ENCODE measurements around the gene DISC1.

DISC1 gene

GRCh38 chr1:231883382-231883781 lies 256.8 kb downstream of the DISC1 start:
- Histone ChIP-seq H3F3A (ENCODE audit: insufficient read depth, low read length) (no peaks in the 10 kb centered on the region), H3K9ac (ENCODE audit: low read length) (no peak overlapping the region), H3K4me2 (ENCODE audit: low read length) (no peak overlapping the region), H3K27ac (ENCODE audit: low read depth, low read length, poor library complexity, severe bottlenecking) (no peak overlapping the region), H3K9me2 (ENCODE audit: low read depth, low read length) (no peaks in the 10 kb centered on the region), H3K27me3 (ENCODE audit: insufficient read depth, low read length) (no peaks in the 10 kb centered on the region), H3K9me3 (ENCODE audit: low read length) (no peaks in the 10 kb centered on the region), H3K36me3 (ENCODE audit: insufficient read depth, low read length) (no peaks in the 10 kb centered on the region), H2AFZ (ENCODE audit: low read length) (no peak overlapping the region), H3K4me3 (ENCODE audit: low read depth, low read length, poor library complexity, severe bottlenecking) (no peak overlapping the region), H4K20me1 (ENCODE audit: insufficient read depth, low read length) (no peaks in the 10 kb centered on the region), H3K4me1 (ENCODE audit: insufficient read depth, low read length, severe bottlenecking) (no peaks in the 10 kb centered on the region), H3K79me2 (ENCODE audit: insufficient read depth, low read length) (no peaks in the 10 kb centered on the region)
- TF ChIP-seq EZH2 (IDR thresholded peaks at IDR 0.05; ENCODE audit: borderline replicate concordance, low read length) (no peak), CTCF (IDR thresholded peaks at IDR 0.05; ENCODE audit: low read length) (no peak)

- H3K9me3 ChIP-seq (ENCODE audit: low read length): no peaks in the 10 kb centered on the region
- TF ChIP-seq EZH2 (IDR thresholded peaks at IDR 0.05; ENCODE audit: borderline replicate concordance, low read length) (no peak), CTCF (IDR thresholded peaks at IDR 0.05; ENCODE audit: low read length) (no peak)
- H3F3A ChIP-seq (ENCODE audit: insufficient read depth, low read length): no peaks in the 10 kb centered on the region
- H3K4me1 ChIP-seq (ENCODE audit: insufficient read depth, low read length, severe bottlenecking): no peaks in the 10 kb centered on the region
- H3K4me2 ChIP-seq (ENCODE audit: low read length): no peak overlapping the region
- H2AFZ ChIP-seq (ENCODE audit: low read length): no peak overlapping the region
- no peak overlapping the region for H3K4me3 ChIP-seq (ENCODE audit: low read depth, low read length, poor library complexity, severe bottlenecking)
- H3K27me3 ChIP-seq (ENCODE audit: insufficient read depth, low read length): no peaks in the 10 kb centered on the region
- H3K27ac ChIP-seq (ENCODE audit: low read depth, low read length, poor library complexity, severe bottlenecking): no peak overlapping the region
- no peaks in the 10 kb centered on the region for H3K9me2 ChIP-seq (ENCODE audit: low read depth, low read length)
- no peak overlapping the region for H3K9ac ChIP-seq (ENCODE audit: low read length)
- H4K20me1 ChIP-seq (ENCODE audit: insufficient read depth, low read length): no peaks in the 10 kb centered on the region
- no peaks in the 10 kb centered on the region for H3K79me2 ChIP-seq (ENCODE audit: insufficient read depth, low read length)
- H3K36me3 ChIP-seq (ENCODE audit: insufficient read depth, low read length): no peaks in the 10 kb centered on the region
Observed at GRCh38 chr1:231885209-231885854, 258.7 kb downstream of the DISC1 start.

GRCh38 chr1:231887166-231887565 lies 260.6 kb downstream of the DISC1 start:
- Histone ChIP-seq H3K79me2 (ENCODE audit: insufficient read depth, low read length) (no peaks in the 10 kb centered on the region), H3F3A (ENCODE audit: insufficient read depth, low read length) (no peaks in the 10 kb centered on the region), H3K27me3 (ENCODE audit: insufficient read depth, low read length) (no peaks in the 10 kb centered on the region), H3K9me2 (ENCODE audit: low read depth, low read length) (no peaks in the 10 kb centered on the region), H3K9me3 (ENCODE audit: low read length) (no peaks in the 10 kb centered on the region), H2AFZ (ENCODE audit: low read length) (no peak overlapping the region), H3K9ac (ENCODE audit: low read length) (no peak overlapping the region), H3K27ac (ENCODE audit: low read depth, low read length, poor library complexity, severe bottlenecking) (no peak overlapping the region), H3K4me2 (ENCODE audit: low read length) (no peak overlapping the region), H3K36me3 (ENCODE audit: insufficient read depth, low read length) (no peaks in the 10 kb centered on the region), H3K4me1 (ENCODE audit: insufficient read depth, low read length, severe bottlenecking) (no peaks in the 10 kb centered on the region), H4K20me1 (ENCODE audit: insufficient read depth, low read length) (no peaks in the 10 kb centered on the region), H3K4me3 (ENCODE audit: low read depth, low read length, poor library complexity, severe bottlenecking) (no peak overlapping the region)
- no peak for TF ChIP-seq EZH2 (IDR thresholded peaks at IDR 0.05; ENCODE audit: borderline replicate concordance, low read length)
- TF ChIP-seq CTCF (IDR thresholded peaks at IDR 0.05; ENCODE audit: low read length): no peak

Measured in OCI-LY1 (cell line).